ENCODE results near the gene FBL. TPM values are rescaled to one million over a fixed set of nuclear protein-coding genes. Genes with fewer than 3 reads are reported as not detected.
"Not testable (repeated sequence)": the region's sequence is repeated elsewhere in the genome, so short reads cannot be mapped to it uniquely, and the experiment has no call there.

The FBL gene
- 522 and 547 TPM in 2 replicates for total RNA-seq

GRCh38 chr19:39845933-39846677 lies at the start of gene FBL:
FBL (minus strand) TSS chr19:39846379; CDS start chr19:39846300, 79 bp downstream.
- Mint-ChIP-seq H3K4me1 (ENCODE audit: low read depth) (peaks cover 38% of the 10 kb centered on the region), H3K9me3 (no peaks in the 10 kb centered on the region), H3K27ac (peak within 1 kb of the TSS; percentile 90), H3K27me3 (ENCODE audit: low read depth) (no peaks in the 10 kb centered on the region), H3K36me3 (ENCODE audit: low read depth) (peaks cover 20% of the 10 kb centered on the region), H3K4me3 (ENCODE audit: low read depth) (peak within 1 kb of the TSS; percentile 96)
- intact Hi-C loops (cut with micrococcal nuclease) = loop anchor here (1.0 to 10.0 kb wide), 4 partner anchors 12 to 301 kb away; partner anchors contain the start of genes DYRK1B and EID2
- DNase-seq (ENCODE audit: low spot score) = peak; percentile 97

- H3K27me3 Mint-ChIP-seq (ENCODE audit: low read depth); H3K27ac Mint-ChIP-seq; H3K36me3 Mint-ChIP-seq (ENCODE audit: low read depth); DNase-seq (ENCODE audit: low spot score); intact Hi-C loops (cut with micrococcal nuclease); H3K9me3 Mint-ChIP-seq; H3K4me3 Mint-ChIP-seq (ENCODE audit: low read depth); H3K4me1 Mint-ChIP-seq (ENCODE audit: low read depth): not testable (repeated sequence)
Observed at GRCh38 chr19:39895096-39895495, 48.9 kb upstream of the FBL start.

- intact Hi-C loops (cut with micrococcal nuclease); H3K27ac Mint-ChIP-seq: not testable (repeated sequence)
Observed at GRCh38 chr19:39894236-39894606, 48.0 kb upstream of the FBL start.

GRCh38 chr19:39893366-39894235 lies 47.4 kb upstream of the FBL start:
- H3K4me3 Mint-ChIP-seq (ENCODE audit: low read depth); H3K4me1 Mint-ChIP-seq (ENCODE audit: low read depth); H3K27ac Mint-ChIP-seq; H3K36me3 Mint-ChIP-seq (ENCODE audit: low read depth); H3K27me3 Mint-ChIP-seq (ENCODE audit: low read depth); intact Hi-C loops (cut with micrococcal nuclease); H3K9me3 Mint-ChIP-seq; DNase-seq (ENCODE audit: low spot score): not testable (repeated sequence)

More at GRCh38 chr19:39894236-39894606, 48.0 kb upstream of the FBL start:
- H3K9me3 Mint-ChIP-seq; H3K27me3 Mint-ChIP-seq (ENCODE audit: low read depth); H3K4me3 Mint-ChIP-seq (ENCODE audit: low read depth); H3K36me3 Mint-ChIP-seq (ENCODE audit: low read depth); DNase-seq (ENCODE audit: low spot score); H3K4me1 Mint-ChIP-seq (ENCODE audit: low read depth): not testable (repeated sequence)

- H3K4me1 Mint-ChIP-seq (ENCODE audit: low read depth); H3K27me3 Mint-ChIP-seq (ENCODE audit: low read depth); H3K9me3 Mint-ChIP-seq; DNase-seq (ENCODE audit: low spot score); H3K27ac Mint-ChIP-seq; H3K4me3 Mint-ChIP-seq (ENCODE audit: low read depth); H3K36me3 Mint-ChIP-seq (ENCODE audit: low read depth); intact Hi-C loops (cut with micrococcal nuclease): not testable (repeated sequence)
Observed at GRCh38 chr19:39892506-39892902, 46.3 kb upstream of the FBL start.

- H3K36me3 Mint-ChIP-seq (ENCODE audit: low read depth); DNase-seq (ENCODE audit: low spot score); H3K27me3 Mint-ChIP-seq (ENCODE audit: low read depth); H3K9me3 Mint-ChIP-seq; H3K27ac Mint-ChIP-seq; intact Hi-C loops (cut with micrococcal nuclease); H3K4me1 Mint-ChIP-seq (ENCODE audit: low read depth); H3K4me3 Mint-ChIP-seq (ENCODE audit: low read depth): not testable (repeated sequence)
Observed at GRCh38 chr19:39891660-39892505, 45.7 kb upstream of the FBL start.

GRCh38 chr19:39890755-39891551 lies 44.8 kb upstream of the FBL start:
- intact Hi-C loops (cut with micrococcal nuclease) = no loop called here
- no peak overlapping the region for H3K4me3 Mint-ChIP-seq (ENCODE audit: low read depth)
- peaks cover 5% of the 10 kb centered on the region for H3K4me1 Mint-ChIP-seq (ENCODE audit: low read depth)
- no peaks in the 10 kb centered on the region for H3K36me3 Mint-ChIP-seq (ENCODE audit: low read depth)
- DNase-seq (ENCODE audit: low spot score) = no peak
- H3K27ac Mint-ChIP-seq = no peak overlapping the region
- no peaks in the 10 kb centered on the region for H3K9me3 Mint-ChIP-seq
- H3K27me3 Mint-ChIP-seq (ENCODE audit: low read depth) = no peaks in the 10 kb centered on the region

GRCh38 chr19:39889872-39890754 lies 43.9 kb upstream of the FBL start:
- DNase-seq (ENCODE audit: low spot score); intact Hi-C loops (cut with micrococcal nuclease); H3K27ac Mint-ChIP-seq; H3K27me3 Mint-ChIP-seq (ENCODE audit: low read depth); H3K36me3 Mint-ChIP-seq (ENCODE audit: low read depth); H3K4me3 Mint-ChIP-seq (ENCODE audit: low read depth); H3K9me3 Mint-ChIP-seq; H3K4me1 Mint-ChIP-seq (ENCODE audit: low read depth): not testable (repeated sequence)

GRCh38 chr19:39887456-39887951 lies 41.3 kb upstream of the FBL start:
- H3K36me3 Mint-ChIP-seq (ENCODE audit: low read depth); H3K4me3 Mint-ChIP-seq (ENCODE audit: low read depth); H3K4me1 Mint-ChIP-seq (ENCODE audit: low read depth); intact Hi-C loops (cut with micrococcal nuclease); DNase-seq (ENCODE audit: low spot score); H3K27ac Mint-ChIP-seq; H3K9me3 Mint-ChIP-seq; H3K27me3 Mint-ChIP-seq (ENCODE audit: low read depth): not testable (repeated sequence)

GRCh38 chr19:39885821-39886554 lies 39.8 kb upstream of the FBL start:
- intact Hi-C loops (cut with micrococcal nuclease); H3K4me1 Mint-ChIP-seq (ENCODE audit: low read depth): not testable (repeated sequence)

GRCh38 chr19:39884721-39885120 lies 38.5 kb upstream of the FBL start:
- H3K9me3 Mint-ChIP-seq; intact Hi-C loops (cut with micrococcal nuclease); H3K4me3 Mint-ChIP-seq (ENCODE audit: low read depth); H3K27ac Mint-ChIP-seq; H3K36me3 Mint-ChIP-seq (ENCODE audit: low read depth); DNase-seq (ENCODE audit: low spot score); H3K4me1 Mint-ChIP-seq (ENCODE audit: low read depth); H3K27me3 Mint-ChIP-seq (ENCODE audit: low read depth): not testable (repeated sequence)

More at GRCh38 chr19:39885821-39886554, 39.8 kb upstream of the FBL start:
- not testable (repeated sequence) for H3K27ac Mint-ChIP-seq; H3K27me3 Mint-ChIP-seq (ENCODE audit: low read depth); H3K36me3 Mint-ChIP-seq (ENCODE audit: low read depth); DNase-seq (ENCODE audit: low spot score); H3K9me3 Mint-ChIP-seq; H3K4me3 Mint-ChIP-seq (ENCODE audit: low read depth)
